ENCODE data around the gene LRRC2.
A peak's percentile ranks its signal among the peaks of the same experiment; 100 is the strongest.
"Not testable (repeated sequence)": the region's sequence is repeated elsewhere in the genome, so short reads cannot be mapped to it uniquely, and the experiment has no call there.

Gene LRRC2

GRCh38 chr3:46496746-46497555 is 69.2 kb downstream of the LRRC2 start:
- peak; percentile 32 for DNase-seq (ENCODE audit: low spot score)

DNA sequence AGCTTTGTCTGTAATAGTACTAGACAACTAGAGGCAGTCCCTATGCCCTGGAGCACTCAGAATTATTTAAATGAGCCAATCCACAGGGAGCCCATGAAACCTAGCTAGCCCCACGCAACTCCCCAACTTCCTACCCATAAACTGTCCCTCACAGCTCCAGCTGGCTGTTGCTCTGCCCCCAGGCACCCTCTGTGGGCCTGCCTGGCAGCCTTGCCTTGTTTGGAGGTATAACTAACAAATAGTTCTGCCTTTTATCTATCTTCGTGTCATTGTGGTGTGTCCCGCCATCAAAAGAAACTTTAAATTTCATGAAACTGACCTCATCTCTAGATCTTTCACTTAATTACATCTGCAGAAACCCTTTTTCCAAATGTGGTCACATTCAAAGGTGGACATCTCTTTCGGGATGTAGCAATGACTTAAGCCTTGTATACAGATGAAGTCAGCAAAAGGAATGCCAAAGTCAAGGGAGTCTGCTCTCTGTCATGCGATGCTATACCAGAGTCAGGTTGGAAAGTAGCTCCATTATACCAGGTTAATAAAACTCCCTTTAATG is 70.1 kb downstream of the LRRC2 start:
- DNase-seq (ENCODE audit: low spot score): no peak

GRCh38 chr3:46494491-46494890 is 71.6 kb downstream of the LRRC2 start:
- not testable (repeated sequence) for DNase-seq (ENCODE audit: low spot score)

DNA sequence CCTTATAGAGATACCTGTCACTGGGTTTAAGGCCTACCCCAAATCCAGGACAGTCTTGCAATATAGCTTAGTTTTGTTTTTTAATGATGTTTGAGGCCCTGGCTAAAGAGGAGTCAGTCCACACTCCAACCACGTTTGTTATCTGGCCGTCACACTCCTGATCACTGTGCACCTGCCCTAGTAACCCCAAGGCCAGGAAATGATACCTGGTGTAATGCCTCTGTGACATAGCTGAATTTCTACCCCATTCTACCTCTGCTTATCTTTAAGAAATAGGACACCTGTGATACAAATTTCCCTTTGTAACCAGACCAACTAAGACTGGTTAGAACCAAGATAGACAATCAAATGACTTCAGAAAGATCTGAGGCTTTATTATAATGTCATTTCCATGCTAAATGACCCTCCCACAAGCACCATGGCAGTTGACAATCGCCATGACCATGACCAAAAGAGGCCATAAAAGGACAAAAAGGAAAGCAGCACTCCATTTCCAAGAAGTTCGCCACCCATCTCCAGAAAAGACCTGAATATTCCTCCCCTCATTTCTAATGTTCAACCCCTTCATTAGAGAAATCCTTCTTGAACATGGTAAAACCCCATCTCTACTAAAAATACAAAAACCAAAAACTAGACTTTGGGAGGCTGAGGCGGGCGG is 73.1 kb downstream of the LRRC2 start:
- DNase-seq (ENCODE audit: low spot score): no peak

DNA sequence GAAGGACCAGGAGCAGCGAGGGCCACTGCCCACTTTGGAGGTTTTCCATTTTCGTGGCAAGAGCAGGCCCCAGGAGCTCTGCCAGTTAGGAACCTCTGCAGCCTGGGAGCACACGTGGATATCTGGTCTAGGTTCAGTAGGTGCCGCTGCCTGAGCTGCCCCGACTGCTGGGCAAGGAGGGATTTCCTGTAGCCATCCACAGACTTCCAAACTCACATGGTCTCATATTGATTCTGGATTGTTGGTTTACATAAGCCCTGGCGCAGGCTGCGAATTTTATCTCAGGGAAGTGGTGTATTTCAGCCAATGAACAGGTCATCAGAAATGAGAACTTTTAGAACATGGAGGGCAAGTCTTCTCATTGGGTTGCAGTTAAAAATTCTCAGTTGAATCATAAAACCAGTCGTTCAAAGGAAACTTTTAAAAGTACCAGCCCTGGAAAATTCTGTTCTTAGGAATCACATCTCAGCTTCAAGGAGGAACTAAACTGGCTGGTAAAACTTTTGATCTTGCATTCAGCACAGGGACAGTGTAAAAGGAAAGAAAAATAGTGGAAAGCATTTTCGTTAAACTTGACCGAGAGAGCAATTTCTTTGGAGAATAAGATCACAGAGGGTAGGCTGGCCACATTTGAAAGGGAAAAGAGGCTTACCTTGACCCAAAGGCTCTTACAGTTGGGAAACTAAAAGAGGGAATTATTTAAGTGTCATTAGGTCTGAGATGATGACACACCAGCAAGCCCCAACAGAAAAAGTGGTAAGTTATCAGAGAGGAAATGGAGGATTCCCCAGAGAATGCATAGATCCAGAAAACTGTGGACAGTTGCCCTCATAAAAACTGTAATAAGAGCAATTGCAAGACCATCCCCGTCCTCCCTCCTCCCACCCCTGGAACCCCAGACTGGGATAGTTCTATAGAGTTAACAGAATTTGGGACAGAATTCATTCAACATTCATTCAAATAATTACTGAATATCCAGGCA is 74.7 kb downstream of the LRRC2 start:
- DNase-seq (ENCODE audit: low spot score): no peak

GRCh38 chr3:46490338-46491084 is 75.6 kb downstream of the LRRC2 start:
- no peak for DNase-seq (ENCODE audit: low spot score)

DNA sequence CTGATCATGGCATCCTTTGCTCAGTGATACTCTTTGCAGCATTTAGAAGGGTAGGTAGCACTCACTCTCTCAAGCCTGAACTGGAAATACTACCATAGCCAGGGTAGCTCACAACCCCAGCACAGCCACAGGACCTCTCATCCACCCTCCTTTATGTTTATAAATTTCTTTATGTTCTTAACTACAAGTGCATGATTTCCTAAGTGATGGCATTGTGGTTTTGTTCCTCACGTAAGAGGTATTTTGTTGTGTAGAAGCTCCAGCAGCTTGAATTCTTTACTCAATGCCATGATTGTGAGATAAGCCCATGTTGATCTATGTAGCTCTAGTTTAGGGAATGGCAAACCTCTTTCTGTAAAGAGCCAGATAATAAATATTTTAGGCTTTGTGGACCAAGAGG is 76.2 kb downstream of the LRRC2 start:
- DNase-seq (ENCODE audit: low spot score): no peak

DNA sequence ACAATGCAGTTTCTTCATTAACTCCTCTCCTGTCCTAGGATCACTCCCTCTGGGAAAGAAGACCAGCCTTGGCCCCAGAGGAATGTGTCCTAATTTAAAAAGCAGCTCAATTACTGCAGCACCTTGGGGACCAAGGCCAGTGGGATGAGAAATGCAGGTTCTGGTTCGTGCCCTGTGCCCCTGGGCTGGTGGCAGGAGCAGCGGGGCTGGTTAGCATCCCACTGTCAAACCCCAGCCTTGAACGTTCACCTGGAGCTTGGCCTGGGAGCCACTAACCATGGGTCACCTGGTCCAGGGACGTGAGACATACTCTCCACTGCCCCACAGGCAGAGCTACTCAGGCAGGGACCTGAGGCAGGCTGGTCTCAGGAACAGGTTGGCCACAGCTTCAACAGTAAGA is 76.7 kb downstream of the LRRC2 start:
- no peak for DNase-seq (ENCODE audit: low spot score)

- DNase-seq (ENCODE audit: low spot score): peak; percentile 88
Measured at GRCh38 chr3:46488735-46489361, 77.3 kb downstream of the LRRC2 start.

DNA sequence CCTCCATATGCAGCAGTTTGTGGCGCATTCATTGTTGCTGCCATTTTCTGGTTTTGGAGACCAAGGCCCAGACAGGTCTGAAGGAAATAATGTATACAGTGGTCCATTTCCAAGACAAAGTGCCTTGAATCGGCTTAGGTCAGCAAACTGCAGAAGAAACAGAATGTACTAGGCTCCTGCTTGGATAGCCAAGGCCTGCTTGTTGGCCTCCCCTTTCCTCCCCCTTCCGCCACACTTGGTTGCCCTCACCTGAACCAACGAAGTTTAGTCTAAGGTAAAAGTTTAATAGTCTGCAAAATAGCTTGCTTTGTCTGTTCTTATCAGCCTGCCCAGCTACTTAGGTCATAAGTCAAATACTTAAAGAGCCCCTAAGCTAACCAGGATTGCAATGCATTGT is 80.3 kb downstream of the LRRC2 start:
- no peak for DNase-seq (ENCODE audit: low spot score)

- DNase-seq (ENCODE audit: low spot score): no peak
Measured at GRCh38 chr3:46484911-46485778, 81.0 kb downstream of the LRRC2 start.

GRCh38 chr3:46484388-46484787 is 81.7 kb downstream of the LRRC2 start:
- DNase-seq (ENCODE audit: low spot score): no peak

DNA sequence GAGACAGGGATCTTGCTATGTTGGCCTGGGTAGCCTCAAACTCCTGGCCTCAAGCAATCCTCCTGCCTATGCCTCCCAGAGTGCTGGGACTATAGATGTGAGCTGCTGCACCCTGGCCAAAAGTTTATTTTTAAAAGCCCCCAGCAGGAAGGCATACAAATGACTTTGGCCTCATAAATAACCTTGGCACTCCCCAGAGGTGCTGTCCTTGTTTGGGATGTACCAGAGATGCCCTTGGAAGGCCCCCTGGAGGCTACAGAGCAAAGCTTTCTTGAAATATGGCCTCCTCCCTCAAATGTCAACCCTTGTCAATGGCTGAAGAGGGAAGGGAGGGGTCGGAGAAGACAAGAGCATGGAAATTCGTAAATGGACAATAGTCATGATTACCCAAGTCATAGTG is 82.3 kb downstream of the LRRC2 start:
- DNase-seq (ENCODE audit: low spot score): no peak

GRCh38 chr3:46482632-46483350 is 83.3 kb downstream of the LRRC2 start:
- no peak for DNase-seq (ENCODE audit: low spot score)

- DNase-seq (ENCODE audit: low spot score): no peak
Measured at GRCh38 chr3:46481636-46482035, 84.5 kb downstream of the LRRC2 start.

DNA sequence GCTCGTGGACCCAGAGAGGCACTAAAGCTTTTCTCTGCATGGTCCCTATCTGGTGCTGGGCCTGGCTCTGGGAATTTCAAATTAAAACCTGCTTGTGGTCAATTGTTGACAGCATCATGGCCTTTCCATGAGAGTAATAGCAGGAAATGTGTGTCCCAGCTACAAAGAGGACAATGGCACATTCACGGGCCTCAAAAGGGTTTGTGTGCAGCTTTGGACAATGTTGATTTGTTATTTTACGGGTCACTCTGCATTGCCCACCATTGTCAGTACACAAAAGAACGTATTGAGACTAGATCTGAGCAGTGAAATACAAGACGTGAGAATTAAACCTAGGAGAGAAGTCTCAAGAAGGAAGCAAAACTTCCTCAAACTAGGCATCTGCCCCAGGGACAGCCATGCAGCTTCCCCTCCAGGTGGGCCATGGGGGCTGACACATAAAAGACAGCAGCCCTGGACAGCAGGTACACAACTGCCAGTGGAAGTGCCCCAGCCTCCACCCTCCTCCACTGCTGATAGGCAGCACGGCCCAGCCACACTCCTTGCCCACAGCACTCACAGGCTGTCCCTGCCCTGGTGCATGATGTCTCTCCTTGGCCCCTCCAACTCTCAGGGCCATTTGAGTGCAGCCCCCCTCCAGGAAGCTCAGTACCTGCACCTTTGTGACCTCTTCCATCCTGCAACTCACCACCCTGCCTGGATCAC is 85.5 kb downstream of the LRRC2 start:
- no peak for DNase-seq (ENCODE audit: low spot score)

- no peak for DNase-seq (ENCODE audit: low spot score)
Measured at GRCh38 chr3:46479696-46480095, 86.4 kb downstream of the LRRC2 start.

DNA sequence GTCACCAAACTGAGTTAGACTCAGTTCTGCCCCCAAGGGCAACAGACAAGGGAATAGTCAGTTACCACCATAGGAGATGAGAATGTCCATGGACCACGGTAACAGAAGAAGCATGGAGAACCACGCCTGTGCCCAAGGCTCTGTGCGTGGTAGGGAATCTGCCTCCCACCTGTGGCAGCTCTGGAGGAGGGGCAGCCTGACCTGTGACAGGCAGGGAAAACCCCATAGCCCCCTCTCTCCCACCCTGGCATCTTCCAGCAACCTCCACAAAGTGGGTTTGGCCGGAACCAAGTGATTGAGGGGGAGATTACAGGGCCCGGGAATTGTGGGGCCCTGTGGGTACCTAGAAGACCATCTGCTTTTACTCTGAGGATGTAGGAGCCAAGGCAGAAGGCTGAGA is 87.1 kb downstream of the LRRC2 start:
- no peak for DNase-seq (ENCODE audit: low spot score)

DNA sequence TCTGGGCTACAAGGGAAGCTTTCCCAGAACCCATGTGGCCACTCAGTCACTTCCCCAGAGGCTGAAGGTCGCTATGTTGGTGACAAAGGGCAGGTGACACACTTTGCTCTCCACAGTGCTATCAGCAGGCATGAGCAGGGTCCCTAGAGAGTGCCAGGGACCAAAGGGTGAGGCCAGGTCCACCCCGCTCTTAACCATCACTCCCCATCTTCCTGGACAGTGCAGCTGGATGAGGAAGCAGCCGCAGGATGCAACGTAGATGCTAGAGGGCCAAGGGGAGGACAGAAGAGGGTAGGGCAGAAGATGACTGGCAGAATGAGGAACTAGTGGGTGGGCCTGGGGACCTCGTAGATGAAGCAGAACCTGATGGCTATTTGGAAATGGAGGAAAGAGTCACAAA is 87.8 kb downstream of the LRRC2 start:
- DNase-seq (ENCODE audit: low spot score): no peak

Data from NAMALWA (cell line).